Cardiac fibroblast (primary cell): ENCODE measurements around the gene TTC39B.

Experiments
- DNase-seq, 2 donors: peaks; one replicate each; pipeline versions ENCODE4 v3.0.0 to v3.0.0-alpha.2; 2010; ENCODE audit warnings: low read depth in 2 of 2
- H3K4me3 ChIP-seq, 2 donors: replicated peaks in 1 of 2; 1 replicate in 1 of 2; 2 replicates in 1 of 2; pipeline ENCODE4 v1.5.1; 2011; ENCODE audit warnings: low read depth in 2 of 2, low read length in 2 of 2, mild to moderate bottlenecking in 2 of 2, moderate library complexity in 1 of 2
- CTCF ChIP-seq: IDR thresholded peaks from one replicate; pipeline ENCODE4 v1.5.1; 2011; ENCODE audit warnings: low read depth, mild to moderate bottlenecking, low read length, inconsistent platforms

The TTC39B gene

GRCh38 chr9:15144622-15145061, 162.4 kb downstream of the TTC39B start:
- DNase-seq: peak; percentile 22 to 54
- H3K4me3 ChIP-seq: no peak overlapping the region
- TF ChIP-seq CTCF: no peak

- peak; percentile 73 to 79 for DNase-seq
- peak; percentile 83 for TF ChIP-seq CTCF
These were observed 164.0 kb downstream of the TTC39B start for GRCh38 chr9:15142878-15143534.

GRCh38 chr9:15140051-15140450, 167.0 kb downstream of the TTC39B start:
- H3K4me3 ChIP-seq: no peak overlapping the region
- no peak for TF ChIP-seq CTCF

More at GRCh38 chr9:15142878-15143534, 164.0 kb downstream of the TTC39B start:
- H3K4me3 ChIP-seq: no peak overlapping the region

GRCh38 chr9:15139469-15139868, 167.5 kb downstream of the TTC39B start:
- no peak overlapping the region for H3K4me3 ChIP-seq
- no peak for TF ChIP-seq CTCF
- DNase-seq: peak in 1 of 2 donors; percentile 56

More at GRCh38 chr9:15140051-15140450, 167.0 kb downstream of the TTC39B start:
- DNase-seq: no peak

- no peak overlapping the region for H3K4me3 ChIP-seq
- TF ChIP-seq CTCF: no peak
- no peak for DNase-seq
These were observed 168.7 kb downstream of the TTC39B start for GRCh38 chr9:15138357-15138686.

- TF ChIP-seq CTCF: no peak
- no peak for DNase-seq
- H3K4me3 ChIP-seq: no peak overlapping the region
These were observed 169.2 kb downstream of the TTC39B start for GRCh38 chr9:15137658-15138356.

GRCh38 chr9:15137089-15137488, 169.9 kb downstream of the TTC39B start:
- no peak overlapping the region for H3K4me3 ChIP-seq
- DNase-seq: no peak
- no peak for TF ChIP-seq CTCF
